Activated T-cell treated with anti-CD3 and anti-CD28 coated beads, Interleukin-2, amount 50 U/mL, for 4 hours (primary cell): ENCODE measurements around the gene SNED1. TPM values are rescaled to one million over a fixed set of nuclear protein-coding genes. Genes with fewer than 3 reads are reported as not detected.

Source experiments
- ATAC-seq, 2 donors: fragments of 200-7000 bp; cut with Tn5 transposase; one replicate each; pipeline ENCODE4 v1.10.0; 2021
- DNase-seq: peaks from one replicate; pipeline ENCODE4 v3.0.0-alpha.2; 2020
- H3K27me3 Mint-ChIP-seq: one replicate; pipeline ENCODE4 v1.8.0; 2021; ENCODE audit warnings: low read depth, mixed read lengths
- H3K36me3 Mint-ChIP-seq: one replicate; pipeline ENCODE4 v1.8.0; 2022; ENCODE audit warnings: mixed read lengths; ENCODE audit not compliant: insufficient read depth
- H3K4me1 Mint-ChIP-seq: one replicate; pipeline ENCODE4 v1.8.0; 2021; ENCODE audit warnings: low read depth, mixed read lengths
- H3K4me3 Mint-ChIP-seq: one replicate; pipeline ENCODE4 v1.8.0; 2021; ENCODE audit warnings: mild to moderate bottlenecking, moderate library complexity, mixed read lengths
- H3K9me3 Mint-ChIP-seq: one replicate; pipeline ENCODE4 v1.8.0; 2021; ENCODE audit warnings: mixed read lengths
- total RNA-seq, 3 donors: library from RNA; stranded (reverse); gene quantifications; one replicate each; pipeline ENCODE4 v1.2.1, GENCODE V29; 2021

Gene SNED1
- total RNA-seq, 3 donors from 2014 or later: 0.53 to 2.1 (median 1.3) TPM

- Mint-ChIP-seq H3K36me3 (no peaks in the 10 kb centered on the region), H3K4me1 (no peaks in the 10 kb centered on the region)
- no peak for DNase-seq
Measured at GRCh38 chr2:240957656-240958365, 40.6 kb upstream of the SNED1 start.

GRCh38 chr2:240958366-240959213, 39.8 kb upstream of the SNED1 start:
- Mint-ChIP-seq H3K36me3 (no peaks in the 10 kb centered on the region), H3K4me3 (no peak overlapping the region), H3K27me3 (peaks cover 2% of the 10 kb centered on the region), H3K9me3 (no peaks in the 10 kb centered on the region), H3K4me1 (no peaks in the 10 kb centered on the region)
- DNase-seq (no peak), ATAC-seq (no peak)

More at GRCh38 chr2:240957656-240958365, 40.6 kb upstream of the SNED1 start:
- ATAC-seq: no peak
- Mint-ChIP-seq H3K9me3 (no peaks in the 10 kb centered on the region), H3K27me3 (peaks cover 2% of the 10 kb centered on the region), H3K4me3 (no peak overlapping the region)

GRCh38 chr2:240959214-240959940, 39.0 kb upstream of the SNED1 start:
- H3K4me3 Mint-ChIP-seq: no peak overlapping the region
- ATAC-seq (no peak), DNase-seq (no peak)
- no peaks in the 10 kb centered on the region for H3K9me3 Mint-ChIP-seq
- H3K27me3 Mint-ChIP-seq: peaks cover 2% of the 10 kb centered on the region
- no peaks in the 10 kb centered on the region for H3K36me3 Mint-ChIP-seq
- no peaks in the 10 kb centered on the region for H3K4me1 Mint-ChIP-seq

- Mint-ChIP-seq H3K27me3 (peaks cover 2% of the 10 kb centered on the region), H3K4me3 (no peak overlapping the region), H3K36me3 (no peaks in the 10 kb centered on the region), H3K4me1 (no peaks in the 10 kb centered on the region), H3K9me3 (no peaks in the 10 kb centered on the region)
- ATAC-seq (no peak), DNase-seq (no peak)
Measured at GRCh38 chr2:240959941-240960308, 38.5 kb upstream of the SNED1 start.

GRCh38 chr2:240960309-240960970, 38.0 kb upstream of the SNED1 start:
- no peaks in the 10 kb centered on the region for H3K4me1 Mint-ChIP-seq
- ATAC-seq (no peak), DNase-seq (no peak)
- H3K4me3 Mint-ChIP-seq: no peak overlapping the region
- H3K27me3 Mint-ChIP-seq: peaks cover 2% of the 10 kb centered on the region
- no peaks in the 10 kb centered on the region for H3K9me3 Mint-ChIP-seq
- no peaks in the 10 kb centered on the region for H3K36me3 Mint-ChIP-seq

- Mint-ChIP-seq H3K36me3 (no peaks in the 10 kb centered on the region), H3K27me3 (peaks cover under 1% of the 10 kb centered on the region), H3K9me3 (no peaks in the 10 kb centered on the region), H3K4me1 (no peaks in the 10 kb centered on the region), H3K4me3 (no peak overlapping the region)
- DNase-seq (no peak), ATAC-seq (no peak)
Measured at GRCh38 chr2:240960971-240961876, 37.2 kb upstream of the SNED1 start.

- Mint-ChIP-seq H3K9me3 (no peaks in the 10 kb centered on the region), H3K4me3 (no peak overlapping the region), H3K27me3 (no peaks in the 10 kb centered on the region), H3K4me1 (no peaks in the 10 kb centered on the region), H3K36me3 (no peaks in the 10 kb centered on the region)
- ATAC-seq (no peak), DNase-seq (no peak)
Measured at GRCh38 chr2:240961910-240962299, 36.5 kb upstream of the SNED1 start.

GRCh38 chr2:240962300-240963064, 35.9 kb upstream of the SNED1 start:
- H3K27me3 Mint-ChIP-seq: no peaks in the 10 kb centered on the region
- no peak overlapping the region for H3K4me3 Mint-ChIP-seq
- no peak for ATAC-seq
- no peaks in the 10 kb centered on the region for H3K9me3 Mint-ChIP-seq
- no peaks in the 10 kb centered on the region for H3K36me3 Mint-ChIP-seq
- no peaks in the 10 kb centered on the region for H3K4me1 Mint-ChIP-seq
- DNase-seq: no peak

GRCh38 chr2:240963065-240963867, 35.2 kb upstream of the SNED1 start:
- no peaks in the 10 kb centered on the region for H3K4me1 Mint-ChIP-seq
- H3K36me3 Mint-ChIP-seq: no peaks in the 10 kb centered on the region
- H3K27me3 Mint-ChIP-seq: no peaks in the 10 kb centered on the region
- no peak overlapping the region for H3K4me3 Mint-ChIP-seq
- H3K9me3 Mint-ChIP-seq: no peaks in the 10 kb centered on the region
- no peak for DNase-seq
- ATAC-seq: no peak

- Mint-ChIP-seq H3K4me3 (no peak overlapping the region), H3K4me1 (no peaks in the 10 kb centered on the region), H3K9me3 (no peaks in the 10 kb centered on the region), H3K27me3 (no peaks in the 10 kb centered on the region), H3K36me3 (no peaks in the 10 kb centered on the region)
- DNase-seq: no peak
- no peak for ATAC-seq
Measured at GRCh38 chr2:240963868-240964703, 34.3 kb upstream of the SNED1 start.

GRCh38 chr2:240964704-240965295, 33.6 kb upstream of the SNED1 start:
- no peak overlapping the region for H3K4me3 Mint-ChIP-seq
- no peaks in the 10 kb centered on the region for H3K4me1 Mint-ChIP-seq
- no peaks in the 10 kb centered on the region for H3K36me3 Mint-ChIP-seq
- no peaks in the 10 kb centered on the region for H3K27me3 Mint-ChIP-seq
- DNase-seq (no peak), ATAC-seq (no peak)
- H3K9me3 Mint-ChIP-seq: no peaks in the 10 kb centered on the region
